ENCODE measurements around the gene SULT2B1. TPM values are rescaled to one million over a fixed set of nuclear protein-coding genes. Genes with fewer than 3 reads are reported as not detected.

SULT2B1 gene
- total RNA-seq, 1 donor from 2014 or later, result 16.2 TPM

Other genes starting within 250 kb of the SULT2B1 start
- gene EMP3, start 226.6 kb upstream of the SULT2B1 start, total RNA-seq, result 37.8 TPM
- gene TMEM143, start 188.2 kb upstream of the SULT2B1 start, total RNA-seq, result 4.7 TPM
- gene SYNGR4, start 187.8 kb upstream of the SULT2B1 start, total RNA-seq, result not detected
- gene KDELR1, start 160.6 kb upstream of the SULT2B1 start, total RNA-seq, result 46.5 TPM
- gene GRIN2D, start 158.5 kb upstream of the SULT2B1 start, total RNA-seq, result 1.1 TPM
- 8.3 TPM for gene GRWD1, start 106.2 kb upstream of the SULT2B1 start, total RNA-seq
- 1.2 TPM for gene KCNJ14, start 96.6 kb upstream of the SULT2B1 start, total RNA-seq
- gene CYTH2, start 82.8 kb upstream of the SULT2B1 start, total RNA-seq, result 27.4 TPM
- gene LMTK3, start 40.3 kb upstream of the SULT2B1 start, total RNA-seq, result 0.79 TPM
- gene SPACA4, start 54.6 kb downstream of the SULT2B1 start, total RNA-seq, result 0.20 TPM
- 2.0 TPM for gene FAM83E, start 62.9 kb downstream of the SULT2B1 start, total RNA-seq
- gene RPL18, start 67.0 kb downstream of the SULT2B1 start, total RNA-seq, result 1,454 TPM
- 4.6 TPM for gene SPHK2, start 67.3 kb downstream of the SULT2B1 start, total RNA-seq
- 5.7 TPM for gene DBP, start 85.2 kb downstream of the SULT2B1 start, total RNA-seq
- 2.3 TPM for gene CA11, start 94.0 kb downstream of the SULT2B1 start, total RNA-seq
- 0.30 TPM for gene NTN5, start 120.8 kb downstream of the SULT2B1 start, total RNA-seq
- 0.59 TPM for gene FUT2, start 143.8 kb downstream of the SULT2B1 start, total RNA-seq
- gene MAMSTR, start 167.6 kb downstream of the SULT2B1 start, total RNA-seq, result 1.7 TPM
- 6.5 TPM for gene RASIP1, start 188.4 kb downstream of the SULT2B1 start, total RNA-seq
- gene IZUMO1, start 194.7 kb downstream of the SULT2B1 start, total RNA-seq, result 0.10 TPM
- gene FUT1, start 200.5 kb downstream of the SULT2B1 start, total RNA-seq, result 2.9 TPM
- gene FGF21, start 203.4 kb downstream of the SULT2B1 start, total RNA-seq, result not detected